Measurements from ENCODE around the gene PCED1B.

DNA sequence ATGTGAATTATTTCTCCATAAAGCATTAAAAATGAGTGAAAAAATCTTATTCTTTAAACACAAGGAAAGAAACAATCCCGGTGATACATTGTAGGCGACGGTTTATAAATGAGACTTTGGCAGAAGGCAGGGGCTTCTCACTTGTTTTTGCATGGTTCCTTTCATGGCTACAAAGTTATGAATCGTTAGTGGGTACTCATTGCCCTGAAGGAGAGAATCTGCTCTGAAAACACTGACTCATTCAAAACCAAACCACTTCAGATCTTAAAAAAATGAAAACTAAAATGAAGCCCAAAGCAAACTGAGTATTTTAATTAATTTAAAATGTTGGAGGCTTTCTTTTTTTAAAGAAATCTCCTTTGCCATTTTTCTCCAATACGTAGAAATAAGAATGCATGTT lies 41.7 kb downstream of the PCED1B start:
- TF ChIP-seq, protein P1, sequence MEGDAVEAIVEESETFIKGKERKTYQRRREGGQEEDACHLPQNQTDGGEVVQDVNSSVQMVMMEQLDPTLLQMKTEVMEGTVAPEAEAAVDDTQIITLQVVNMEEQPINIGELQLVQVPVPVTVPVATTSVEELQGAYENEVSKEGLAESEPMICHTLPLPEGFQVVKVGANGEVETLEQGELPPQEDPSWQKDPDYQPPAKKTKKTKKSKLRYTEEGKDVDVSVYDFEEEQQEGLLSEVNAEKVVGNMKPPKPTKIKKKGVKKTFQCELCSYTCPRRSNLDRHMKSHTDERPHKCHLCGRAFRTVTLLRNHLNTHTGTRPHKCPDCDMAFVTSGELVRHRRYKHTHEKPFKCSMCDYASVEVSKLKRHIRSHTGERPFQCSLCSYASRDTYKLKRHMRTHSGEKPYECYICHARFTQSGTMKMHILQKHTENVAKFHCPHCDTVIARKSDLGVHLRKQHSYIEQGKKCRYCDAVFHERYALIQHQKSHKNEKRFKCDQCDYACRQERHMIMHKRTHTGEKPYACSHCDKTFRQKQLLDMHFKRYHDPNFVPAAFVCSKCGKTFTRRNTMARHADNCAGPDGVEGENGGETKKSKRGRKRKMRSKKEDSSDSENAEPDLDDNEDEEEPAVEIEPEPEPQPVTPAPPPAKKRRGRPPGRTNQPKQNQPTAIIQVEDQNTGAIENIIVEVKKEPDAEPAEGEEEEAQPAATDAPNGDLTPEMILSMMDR (conservative IDR thresholded peaks at IDR 0.05 in 1 of 2, IDR thresholded peaks at IDR 0.05 in 1 of 2; ENCODE audit: extremely low read depth in 1 of 2, insufficient read depth in 1 of 2, low read depth in 1 of 2, low read length in 2 of 2): no peak
- no peak for TF ChIP-seq EZH2 (IDR thresholded peaks at IDR 0.05; ENCODE audit: borderline replicate concordance, low read length)

Measured in mammary epithelial cell (primary cell).